Neutrophil (primary cell): Measurements from ENCODE around the gene MBTPS1.

ENCODE experiments used
- H3K27ac ChIP-seq: fragments of 200-600 bp; sonication (generic); 2 replicates; pipeline ENCODE4 v1.5.1; 2016; ENCODE audit warnings: mild to moderate bottlenecking, moderate library complexity
- H3K27me3 ChIP-seq: fragments of 200-600 bp; sonication (generic); 2 replicates; pipeline ENCODE4 v1.6.0; 2016; ENCODE audit warnings: mild to moderate bottlenecking
- H3K36me3 ChIP-seq: fragments of 200-600 bp; sonication (generic); 2 replicates; pipeline ENCODE4 v1.5.1; 2017
- H3K4me1 ChIP-seq, 2 experiments: fragments of 200-600 bp in 1 of 2; sonication (generic) in 1 of 2; 1 replicate in 1 of 2; 2 replicates in 1 of 2; pipeline versions ENCODE4 v1.5.1 to v1.6.1; 2013 to 2016; ENCODE audit warnings: low read depth in 1 of 2, low read length in 1 of 2, mild to moderate bottlenecking in 1 of 2, moderate library complexity in 1 of 2; ENCODE audit not compliant: control insufficient read depth in 1 of 2, insufficient read depth in 1 of 2
- H3K4me3 ChIP-seq, 2 experiments: fragments of 200-600 bp in 1 of 2; sonication (generic) in 1 of 2; 1 replicate in 1 of 2; 2 replicates in 1 of 2; pipeline ENCODE4 v1.5.1; 2013 to 2016; ENCODE audit warnings: low read depth in 1 of 2, low read length in 1 of 2, mild to moderate bottlenecking in 1 of 2, moderate library complexity in 1 of 2
- H3K9me3 ChIP-seq: fragments of 200-600 bp; sonication (generic); 2 replicates; pipeline ENCODE4 v1.5.1; 2016
- TF ChIP-seq, protein P1 (sequence below): fragments of 200-600 bp; sonication (generic); IDR thresholded peaks from 2 replicates; pipeline ENCODE4 v1.5.1; 2016; ENCODE audit warnings: antibody characterized with exemption

MBTPS1 gene

DNA sequence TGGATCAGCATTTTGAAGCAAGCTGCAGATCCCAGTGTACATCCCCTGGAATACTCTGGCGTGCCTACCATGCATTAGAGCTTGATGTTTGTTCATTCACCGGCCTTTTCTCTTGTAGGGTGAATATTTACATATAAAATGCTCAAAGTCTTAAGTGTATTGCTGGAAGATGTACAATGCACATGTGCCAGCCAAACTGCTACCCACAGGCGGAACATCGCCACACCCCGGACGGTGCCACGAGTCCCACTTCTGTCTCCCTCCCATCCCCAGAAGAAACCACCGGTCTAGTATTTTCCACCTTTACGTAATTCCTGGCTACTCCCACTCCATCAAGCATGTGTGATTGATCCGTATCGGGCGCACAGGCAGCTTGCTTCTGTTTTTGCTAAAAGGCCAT, 78.3 kb downstream of the MBTPS1 start:
- peaks cover 88% of the 10 kb centered on the region for H3K27me3 ChIP-seq
- H3K4me1 ChIP-seq: no peaks in the 10 kb centered on the region
- no peak overlapping the region for H3K4me3 ChIP-seq
- TF ChIP-seq, protein P1, sequence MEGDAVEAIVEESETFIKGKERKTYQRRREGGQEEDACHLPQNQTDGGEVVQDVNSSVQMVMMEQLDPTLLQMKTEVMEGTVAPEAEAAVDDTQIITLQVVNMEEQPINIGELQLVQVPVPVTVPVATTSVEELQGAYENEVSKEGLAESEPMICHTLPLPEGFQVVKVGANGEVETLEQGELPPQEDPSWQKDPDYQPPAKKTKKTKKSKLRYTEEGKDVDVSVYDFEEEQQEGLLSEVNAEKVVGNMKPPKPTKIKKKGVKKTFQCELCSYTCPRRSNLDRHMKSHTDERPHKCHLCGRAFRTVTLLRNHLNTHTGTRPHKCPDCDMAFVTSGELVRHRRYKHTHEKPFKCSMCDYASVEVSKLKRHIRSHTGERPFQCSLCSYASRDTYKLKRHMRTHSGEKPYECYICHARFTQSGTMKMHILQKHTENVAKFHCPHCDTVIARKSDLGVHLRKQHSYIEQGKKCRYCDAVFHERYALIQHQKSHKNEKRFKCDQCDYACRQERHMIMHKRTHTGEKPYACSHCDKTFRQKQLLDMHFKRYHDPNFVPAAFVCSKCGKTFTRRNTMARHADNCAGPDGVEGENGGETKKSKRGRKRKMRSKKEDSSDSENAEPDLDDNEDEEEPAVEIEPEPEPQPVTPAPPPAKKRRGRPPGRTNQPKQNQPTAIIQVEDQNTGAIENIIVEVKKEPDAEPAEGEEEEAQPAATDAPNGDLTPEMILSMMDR: no peak
- H3K27ac ChIP-seq: no peak overlapping the region
- H3K36me3 ChIP-seq: no peaks in the 10 kb centered on the region
- H3K9me3 ChIP-seq: no peaks in the 10 kb centered on the region

DNA sequence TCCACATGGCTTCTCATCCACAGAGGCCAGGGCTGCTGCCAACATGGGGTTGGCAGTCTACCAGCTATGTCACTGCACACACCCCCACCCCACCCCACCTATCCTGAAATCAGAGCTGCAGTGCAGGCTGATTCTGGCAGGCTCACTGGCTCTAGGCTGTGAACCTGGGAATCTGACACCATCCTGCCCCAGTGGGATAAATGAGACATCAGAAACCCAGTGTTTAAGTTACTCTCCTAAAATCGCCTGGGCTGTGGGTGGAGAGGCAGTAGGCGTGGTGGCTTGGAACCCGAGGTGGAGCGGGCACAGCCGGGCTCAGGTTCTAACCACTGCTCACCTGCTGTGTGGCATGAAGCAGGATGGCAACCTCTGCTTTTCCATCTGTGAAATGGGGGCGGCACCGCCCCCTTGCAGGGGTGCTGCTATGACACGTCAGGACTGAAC, 79.7 kb downstream of the MBTPS1 start:
- no peaks in the 10 kb centered on the region for H3K4me1 ChIP-seq
- no peak overlapping the region for H3K4me3 ChIP-seq
- no peaks in the 10 kb centered on the region for H3K36me3 ChIP-seq
- H3K9me3 ChIP-seq: no peaks in the 10 kb centered on the region
- peaks cover 87% of the 10 kb centered on the region for H3K27me3 ChIP-seq
- no peak overlapping the region for H3K27ac ChIP-seq
- TF ChIP-seq, protein P1: no peak

DNA sequence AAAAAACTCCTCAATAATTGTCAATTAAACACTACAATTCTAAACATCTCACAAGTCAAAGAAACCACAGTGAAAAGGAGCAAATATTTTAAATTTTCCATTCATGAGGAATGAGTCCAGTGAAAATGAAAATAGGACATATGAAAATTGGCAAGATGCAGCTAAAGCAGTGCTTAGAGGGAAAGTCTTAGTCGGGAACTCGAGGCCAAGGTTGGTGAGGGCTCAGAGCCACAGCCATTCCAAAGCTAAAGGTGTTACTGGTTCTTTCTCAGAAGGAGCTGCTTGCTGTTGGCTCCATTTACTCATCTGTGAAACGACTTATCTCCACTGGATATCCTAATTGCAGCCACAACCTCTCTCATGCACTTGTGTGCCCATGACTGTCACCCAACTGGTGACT, 80.6 kb downstream of the MBTPS1 start:
- H3K4me3 ChIP-seq: no peak overlapping the region
- H3K4me1 ChIP-seq: no peaks in the 10 kb centered on the region
- peaks cover 87% of the 10 kb centered on the region for H3K27me3 ChIP-seq
- no peak overlapping the region for H3K27ac ChIP-seq
- H3K9me3 ChIP-seq: no peaks in the 10 kb centered on the region
- TF ChIP-seq, protein P1: no peak
- H3K36me3 ChIP-seq: no peaks in the 10 kb centered on the region

DNA sequence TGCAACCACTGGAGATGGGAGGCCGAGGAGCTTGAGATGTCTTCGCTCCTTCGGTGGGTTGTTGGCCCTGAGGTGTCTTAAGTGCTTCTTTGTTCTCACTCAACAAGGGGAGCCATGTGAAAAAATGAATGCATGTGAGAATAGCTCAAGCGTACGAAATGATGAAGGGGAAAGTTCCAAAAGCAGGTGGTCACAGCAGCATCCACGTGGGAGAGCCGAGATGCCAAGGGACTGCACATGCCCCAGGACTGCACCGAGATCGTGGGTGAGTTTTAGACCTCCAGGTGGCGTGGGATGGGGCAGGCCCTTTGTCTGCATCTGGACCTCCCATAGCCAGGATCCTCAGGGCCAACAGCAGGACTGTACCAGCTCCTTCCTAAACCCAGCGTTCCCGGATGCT, 82.2 kb downstream of the MBTPS1 start:
- Histone ChIP-seq H3K9me3 (no peaks in the 10 kb centered on the region), H3K4me3 (no peak overlapping the region), H3K36me3 (no peaks in the 10 kb centered on the region), H3K4me1 (peaks cover 7 to 10% of the 10 kb centered on the region in 2 experiments), H3K27me3 (peaks cover 74% of the 10 kb centered on the region), H3K27ac (no peak overlapping the region)
- TF ChIP-seq, protein P1: no peak

DNA sequence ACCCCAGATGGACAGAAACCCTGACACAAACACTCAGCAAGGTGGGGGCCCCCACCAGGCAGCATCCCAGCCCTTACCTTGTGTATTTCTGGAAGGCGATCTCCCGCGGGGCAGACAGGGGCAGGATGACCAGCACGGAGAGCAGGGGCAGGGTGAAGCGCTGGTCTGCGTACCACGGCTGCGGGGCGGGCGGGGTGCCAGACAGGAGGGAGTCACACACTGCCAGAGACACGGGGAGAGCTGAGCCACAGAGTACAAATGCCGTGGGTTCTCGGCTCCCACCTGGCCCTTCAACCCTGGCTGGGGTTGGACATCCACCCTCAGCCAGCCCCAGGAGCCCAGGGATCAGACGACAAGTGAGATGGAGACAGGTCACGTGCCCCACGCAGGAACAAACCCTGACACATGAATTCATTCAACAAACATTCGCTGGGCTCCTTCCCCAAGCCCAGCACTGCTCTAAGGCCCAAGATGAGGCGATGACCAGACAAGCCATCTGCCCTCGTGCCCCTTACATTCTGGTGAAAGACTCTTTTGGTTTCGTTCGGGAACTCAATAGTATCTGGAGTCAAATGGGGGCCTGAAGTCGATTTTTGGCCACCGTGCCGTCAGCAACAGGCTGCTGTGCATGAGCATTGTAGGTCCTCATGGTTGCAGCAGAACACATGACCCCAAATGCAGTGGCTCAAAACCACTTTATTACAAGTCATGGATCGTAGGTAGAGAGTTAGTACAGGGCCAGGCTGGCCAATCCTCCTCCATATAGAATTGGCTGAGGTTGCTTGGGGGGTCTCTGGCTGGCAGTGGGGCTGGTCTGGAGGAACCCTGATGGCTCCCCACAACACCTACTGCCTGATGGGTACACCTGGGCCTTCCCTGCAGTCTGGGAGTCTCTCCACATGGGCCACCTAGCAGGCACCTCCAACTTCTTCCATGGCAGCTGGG, 83.2 kb downstream of the MBTPS1 start:
- Histone ChIP-seq H3K4me1 (peaks cover 16 to 20% of the 10 kb centered on the region in 2 experiments), H3K27me3 (peaks cover 65% of the 10 kb centered on the region), H3K36me3 (no peaks in the 10 kb centered on the region), H3K4me3 (no peak overlapping the region), H3K27ac (no peak overlapping the region), H3K9me3 (no peaks in the 10 kb centered on the region)
- TF ChIP-seq, protein P1: no peak
